WTC11 (cell line): Measurements from ENCODE around the gene CWF19L2. TPM values are rescaled to one million over a fixed set of nuclear protein-coding genes. Genes with fewer than 3 reads are reported as not detected.

ENCODE experiments used
- ATAC-seq: fragments of 200-7000 bp; cut with Tn5 transposase; 2 replicates; pipeline ENCODE4 v1.10.0; 2021; ENCODE audit warnings: mild to moderate bottlenecking, moderate library complexity
- CTCF ChIA-PET: fragments of 300-600 bp; sonication (Branson Sonifier 250); formaldehyde crosslinking; loops from one replicate; lab custom pipeline; 2021; ENCODE audit warnings: antibody characterized with exemption; lab: Charles Lee
- POLR2A ChIA-PET: fragments of 350-600 bp; sonication (Branson Sonifier 250); formaldehyde crosslinking; loops from one replicate; lab custom pipeline; 2021; ENCODE audit warnings: antibody characterized with exemption; lab: Charles Lee
- DNase-seq: peaks from one replicate; pipeline ENCODE4 v3.0.0; 2021; ENCODE audit warnings: low spot score
- H3K27ac Mint-ChIP-seq: 2 replicates; pipeline ENCODE4 v1.8.0; 2021; ENCODE audit warnings: mixed read lengths
- H3K27me3 Mint-ChIP-seq: 2 replicates; pipeline ENCODE4 v1.8.0; 2021; ENCODE audit warnings: low read depth, mild to moderate bottlenecking, moderate library complexity, mixed read lengths
- H3K36me3 Mint-ChIP-seq: 2 replicates; pipeline ENCODE4 v1.8.0; 2021; ENCODE audit warnings: mixed read lengths
- H3K4me1 Mint-ChIP-seq: 2 replicates; pipeline ENCODE4 v1.8.0; 2022; ENCODE audit warnings: mixed read lengths
- H3K4me3 Mint-ChIP-seq: 2 replicates; pipeline ENCODE4 v1.8.0; 2021; ENCODE audit warnings: mild to moderate bottlenecking, moderate library complexity, mixed read lengths
- H3K9me3 Mint-ChIP-seq: 2 replicates; pipeline ENCODE4 v1.8.0; 2021; ENCODE audit warnings: mixed read lengths
- AFF4 ChIP-seq: sonication (generic); formaldehyde crosslinking; IDR thresholded peaks from 2 replicates; pipeline ENCODE4 v1.8.1; 2023; ENCODE audit warnings: mild to moderate bottlenecking, missing genetic modification reagents, borderline replicate concordance
- ATF2 ChIP-seq: sonication (generic); formaldehyde crosslinking; IDR thresholded peaks from 2 replicates; pipeline ENCODE4 v1.8.1; 2022; ENCODE audit warnings: low read depth, missing genetic modification reagents, borderline replicate concordance
- ATF6 ChIP-seq: sonication (generic); formaldehyde crosslinking; IDR thresholded peaks from 2 replicates; pipeline ENCODE4 v1.8.1; 2023; ENCODE audit warnings: mild to moderate bottlenecking, missing genetic modification reagents
- E2F4 ChIP-seq: sonication (generic); formaldehyde crosslinking; IDR thresholded peaks from 2 replicates; pipeline ENCODE4 v1.8.1; 2022; ENCODE audit warnings: low read depth, mild to moderate bottlenecking, moderate library complexity, missing genetic modification reagents, borderline replicate concordance
- ESRRA ChIP-seq: sonication (generic); formaldehyde crosslinking; IDR thresholded peaks from 2 replicates; pipeline ENCODE4 v1.8.1; 2022; ENCODE audit warnings: mild to moderate bottlenecking, missing genetic modification reagents, borderline replicate concordance
- JUN ChIP-seq: sonication (generic); formaldehyde crosslinking; IDR thresholded peaks from 2 replicates; pipeline ENCODE4 v1.8.0; 2023; ENCODE audit warnings: mild to moderate bottlenecking, missing genetic modification reagents
- MLX ChIP-seq: sonication (generic); formaldehyde crosslinking; IDR thresholded peaks from 2 replicates; pipeline ENCODE4 v1.8.1; 2023; ENCODE audit warnings: mild to moderate bottlenecking, missing genetic modification reagents, moderate library complexity
- NR2C2 ChIP-seq: sonication (generic); formaldehyde crosslinking; IDR thresholded peaks from 2 replicates; pipeline ENCODE4 v1.8.0; 2022; ENCODE audit warnings: mild to moderate bottlenecking, missing genetic modification reagents
- SP1 ChIP-seq: sonication (generic); formaldehyde crosslinking; conservative IDR thresholded peaks from 2 replicates; pipeline ENCODE4 v1.8.1; 2022; ENCODE audit warnings: missing genetic modification reagents
- STAT6 ChIP-seq: sonication (generic); formaldehyde crosslinking; conservative IDR thresholded peaks from 2 replicates; pipeline ENCODE4 v1.8.1; 2023; ENCODE audit warnings: mild to moderate bottlenecking, low read depth, missing genetic modification reagents, moderate library complexity
- TEAD1 ChIP-seq: sonication (generic); formaldehyde crosslinking; IDR thresholded peaks from 2 replicates; pipeline ENCODE4 v1.8.0; 2022; ENCODE audit warnings: mild to moderate bottlenecking, missing genetic modification reagents
- ZNF121 ChIP-seq: sonication (generic); formaldehyde crosslinking; IDR thresholded peaks from 2 replicates; pipeline ENCODE4 v1.8.0; 2023; ENCODE audit warnings: missing genetic modification reagents
- total RNA-seq: library from RNA; stranded (reverse); gene quantifications from 3 replicates; pipeline ENCODE4 v1.2.3, GENCODE V29; 2021
- TF ChIP-seq, protein P1 (sequence below): sonication (generic); formaldehyde crosslinking; IDR thresholded peaks from 2 replicates; pipeline ENCODE4 v1.8.0; 2023; ENCODE audit warnings: missing genetic modification reagents
- TF ChIP-seq, protein P2 (sequence below): sonication (generic); formaldehyde crosslinking; IDR thresholded peaks from 2 replicates; pipeline ENCODE4 v1.8.1; 2022; ENCODE audit warnings: mild to moderate bottlenecking, missing genetic modification reagents, moderate library complexity, borderline replicate concordance

The CWF19L2 gene
- total RNA-seq, 1 experiment from 2014 or later, result 16.2 TPM

GRCh38 chr11:107357877-107358276 is 99.7 kb downstream of the CWF19L2 start:
- no peak for ATAC-seq
- H3K4me3 Mint-ChIP-seq, result no peak overlapping the region
- POLR2A ChIA-PET, result no interaction called here
- TF ChIP-seq STAT6 (CRISPR knock-in tag) (no peak), MLX (CRISPR knock-in tag) (no peak), E2F4 (no peak), AFF4 (CRISPR knock-in tag) (no peak), ATF2 (CRISPR knock-in tag) (no peak), JUN (no peak), TEAD1 (CRISPR knock-in tag) (no peak), ATF6 (CRISPR knock-in tag) (no peak), ZNF121 (no peak), NR2C2 (CRISPR knock-in tag) (no peak), ESRRA (CRISPR knock-in tag) (no peak), SP1 (no peak)
- TF ChIP-seq, protein P1, sequence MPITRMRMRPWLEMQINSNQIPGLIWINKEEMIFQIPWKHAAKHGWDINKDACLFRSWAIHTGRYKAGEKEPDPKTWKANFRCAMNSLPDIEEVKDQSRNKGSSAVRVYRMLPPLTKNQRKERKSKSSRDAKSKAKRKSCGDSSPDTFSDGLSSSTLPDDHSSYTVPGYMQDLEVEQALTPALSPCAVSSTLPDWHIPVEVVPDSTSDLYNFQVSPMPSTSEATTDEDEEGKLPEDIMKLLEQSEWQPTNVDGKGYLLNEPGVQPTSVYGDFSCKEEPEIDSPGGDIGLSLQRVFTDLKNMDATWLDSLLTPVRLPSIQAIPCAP, result no peak
- TF ChIP-seq, protein P2, sequence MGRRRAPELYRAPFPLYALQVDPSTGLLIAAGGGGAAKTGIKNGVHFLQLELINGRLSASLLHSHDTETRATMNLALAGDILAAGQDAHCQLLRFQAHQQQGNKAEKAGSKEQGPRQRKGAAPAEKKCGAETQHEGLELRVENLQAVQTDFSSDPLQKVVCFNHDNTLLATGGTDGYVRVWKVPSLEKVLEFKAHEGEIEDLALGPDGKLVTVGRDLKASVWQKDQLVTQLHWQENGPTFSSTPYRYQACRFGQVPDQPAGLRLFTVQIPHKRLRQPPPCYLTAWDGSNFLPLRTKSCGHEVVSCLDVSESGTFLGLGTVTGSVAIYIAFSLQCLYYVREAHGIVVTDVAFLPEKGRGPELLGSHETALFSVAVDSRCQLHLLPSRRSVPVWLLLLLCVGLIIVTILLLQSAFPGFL (CRISPR knock-in tag), result no peak
- no peaks in the 10 kb centered on the region for H3K27me3 Mint-ChIP-seq
- peaks cover 7% of the 10 kb centered on the region for H3K4me1 Mint-ChIP-seq
- peaks cover 11% of the 10 kb centered on the region for H3K36me3 Mint-ChIP-seq
- CTCF ChIA-PET, result no interaction called here
- DNase-seq, result no peak
- no peaks in the 10 kb centered on the region for H3K9me3 Mint-ChIP-seq
- no peak overlapping the region for H3K27ac Mint-ChIP-seq
